Skeletal muscle tissue (tissue), 4 donors: ENCODE measurements around the gene KRT84. TPM values are rescaled to one million over a fixed set of nuclear protein-coding genes. Genes with fewer than 3 reads are reported as not detected.
A peak's percentile ranks its signal among the peaks of the same experiment; 100 is the strongest.

Experiments
- H3K27ac ChIP-seq: one replicate; pipeline ENCODE4 v1.7.0; 2013; ENCODE audit warnings: mild to moderate bottlenecking, low read depth, low read length, inconsistent platforms
- H3K27me3 ChIP-seq, 3 donors: one replicate each; pipeline ENCODE4 v1.7.0; 2013; ENCODE audit warnings: low read length in 3 of 3; ENCODE audit not compliant: control insufficient read depth in 3 of 3, insufficient read depth in 3 of 3
- H3K36me3 ChIP-seq, 3 donors: one replicate each; pipeline ENCODE4 v1.7.0; 2013; ENCODE audit warnings: low read length in 3 of 3; ENCODE audit not compliant: control insufficient read depth in 3 of 3, insufficient read depth in 3 of 3
- H3K4me1 ChIP-seq, 3 donors: one replicate each; pipeline ENCODE4 v1.7.0; 2013; ENCODE audit warnings: low read length in 3 of 3, mild to moderate bottlenecking in 3 of 3; ENCODE audit not compliant: control insufficient read depth in 3 of 3, insufficient read depth in 3 of 3
- H3K4me3 ChIP-seq, 3 donors: one replicate each; pipeline ENCODE4 v1.7.0; 2013; ENCODE audit warnings: low read length in 3 of 3
- H3K9ac ChIP-seq, 3 donors: one replicate each; pipeline ENCODE4 v1.7.0; 2013; ENCODE audit warnings: low read length in 3 of 3, mild to moderate bottlenecking in 3 of 3, moderate library complexity in 2 of 3, low read depth in 1 of 3
- H3K9me3 ChIP-seq, 3 donors: one replicate each; pipeline ENCODE4 v1.7.0; 2013; ENCODE audit warnings: low read length in 3 of 3; ENCODE audit not compliant: control insufficient read depth in 3 of 3
- total RNA-seq: library from RNA; depleted of rRNA; stranded (reverse); fragments of >200 nt; gene quantifications from one replicate; pipeline ENCODE4 v1.2.3, GENCODE V29; 2014
- donor health status: Osteomylitis.

Gene KRT84
- total RNA-seq, 1 donor from 2014 or later: not detected

GRCh38 chr12:52377266-52377665 is 8.2 kb downstream of the KRT84 start:
- H3K36me3 ChIP-seq: no peaks in the 10 kb centered on the region
- no peak overlapping the region for H3K9ac ChIP-seq
- H3K27me3 ChIP-seq: peaks cover 9 to 21% (median 9%) of the 10 kb centered on the region in 3 donors
- no peaks in the 10 kb centered on the region for H3K4me1 ChIP-seq
- H3K4me3 ChIP-seq: no peak overlapping the region
- H3K9me3 ChIP-seq: no peaks in the 10 kb centered on the region
- no peak overlapping the region for H3K27ac ChIP-seq

DNA sequence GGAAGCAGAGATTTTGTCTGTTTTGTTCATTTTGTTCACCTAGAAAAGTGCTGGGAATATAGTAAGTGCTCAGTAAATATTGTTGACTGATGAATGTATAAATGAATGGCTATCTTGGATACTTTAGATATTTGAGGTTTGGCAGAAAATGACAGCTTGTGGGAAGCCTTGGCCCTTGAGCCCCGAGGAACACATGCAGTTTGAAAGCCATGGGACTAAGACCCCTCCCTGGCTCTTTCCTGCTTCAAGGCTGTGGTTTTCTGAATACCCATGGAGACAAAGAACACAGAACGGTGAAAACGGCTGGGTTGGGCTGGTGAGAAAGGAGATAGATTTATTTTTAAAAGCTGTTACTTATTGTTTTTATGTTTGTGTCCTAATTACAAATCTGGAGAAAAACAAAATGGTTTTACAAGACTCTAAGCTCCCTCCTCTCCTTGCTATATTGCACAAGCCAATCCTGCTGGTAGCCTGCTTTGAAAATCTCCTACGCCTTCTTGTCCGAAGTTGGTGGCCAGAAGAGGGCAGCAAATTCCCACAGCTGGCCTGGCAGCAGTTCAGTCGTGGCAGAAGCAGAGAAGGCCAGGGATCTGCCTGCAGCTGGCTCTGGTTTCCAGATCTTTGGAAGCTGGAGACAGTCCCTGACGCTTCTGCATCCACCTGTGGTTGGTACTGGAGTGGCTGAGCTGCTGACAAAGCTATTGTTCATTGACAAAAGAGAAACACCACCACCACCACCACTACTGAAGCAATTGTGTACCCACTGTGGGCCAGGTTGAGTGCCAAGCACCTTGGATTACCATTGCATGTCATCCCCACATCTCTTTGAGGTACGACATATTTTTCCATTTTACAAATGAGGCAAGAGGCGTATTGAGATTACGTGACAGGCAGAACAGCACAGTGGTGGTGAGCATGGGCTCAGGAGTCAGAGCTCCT is 13.0 kb downstream of the KRT84 start:
- Histone ChIP-seq H3K36me3 (no peaks in the 10 kb centered on the region), H3K27me3 (peaks cover 0 to 14% (median 8%) of the 10 kb centered on the region in 3 donors), H3K27ac (no peak overlapping the region)

DNA sequence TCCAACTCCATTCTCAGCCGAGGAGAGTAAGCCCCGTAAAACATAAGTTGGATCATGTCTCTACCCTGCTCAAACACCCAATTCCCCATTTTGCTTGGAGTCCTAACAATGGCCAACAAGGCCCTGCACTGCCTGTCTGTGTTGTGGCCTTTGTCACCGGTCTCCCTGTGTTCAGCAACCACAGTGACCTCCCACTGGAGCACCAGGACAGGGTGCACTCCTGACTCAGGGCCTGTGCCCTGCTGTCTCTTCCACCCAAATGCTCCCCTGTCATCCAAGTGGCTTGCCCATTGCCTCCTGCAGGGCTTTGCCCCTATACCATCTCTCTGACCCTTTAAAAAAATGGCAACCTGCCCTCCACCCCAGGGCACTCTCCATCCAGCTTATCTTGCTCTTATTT is 13.7 kb downstream of the KRT84 start:
- Histone ChIP-seq H3K36me3 (no peaks in the 10 kb centered on the region), H3K27ac (peak overlapping the region; percentile 41), H3K4me1 (peaks cover 3 to 6% (median 4%) of the 10 kb centered on the region in 3 donors), H3K4me3 (no peak overlapping the region), H3K9me3 (no peaks in the 10 kb centered on the region), H3K27me3 (peaks cover 0 to 13% (median 12%) of the 10 kb centered on the region in 3 donors), H3K9ac (no peak overlapping the region)

More for the DNA sequence above, 13.0 kb downstream of the KRT84 start:
- Histone ChIP-seq H3K9me3 (no peaks in the 10 kb centered on the region), H3K4me1 (peaks cover 3 to 6% (median 4%) of the 10 kb centered on the region in 3 donors), H3K9ac (no peak overlapping the region), H3K4me3 (no peak overlapping the region)

DNA sequence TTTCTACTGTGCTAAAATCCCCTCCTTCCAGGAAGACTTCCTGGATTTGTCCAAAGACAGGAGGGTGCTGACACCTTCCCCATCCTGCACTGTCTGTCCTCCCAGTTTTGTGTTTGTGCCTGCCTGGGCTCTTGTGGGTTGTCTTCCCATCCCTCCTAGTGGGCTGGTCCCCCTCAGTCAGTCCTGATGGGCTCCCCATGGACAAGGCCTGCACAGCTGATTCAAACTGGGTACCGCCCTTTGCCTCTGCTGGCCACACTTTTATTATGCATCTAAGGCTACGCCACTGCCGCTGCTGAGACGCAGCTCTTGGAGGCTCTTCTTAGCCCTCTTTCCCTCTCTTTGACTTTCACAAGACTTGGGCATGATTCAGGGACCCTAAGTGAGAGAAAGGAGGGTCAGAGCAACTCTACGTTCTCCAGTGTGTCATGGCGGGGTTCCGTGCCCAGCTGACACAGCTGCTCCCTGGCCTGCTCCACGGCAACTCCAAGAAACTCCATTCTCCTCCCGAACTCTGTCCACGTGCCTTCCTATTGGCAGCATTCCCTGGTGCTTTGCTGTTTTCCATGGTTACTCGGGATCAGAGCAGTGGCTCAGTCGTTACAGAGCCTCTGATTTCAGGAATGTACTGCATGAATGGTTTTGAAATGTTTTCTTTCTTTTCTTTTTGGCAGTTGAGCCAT is 14.4 kb downstream of the KRT84 start:
- Histone ChIP-seq H3K4me3 (no peak overlapping the region), H3K9me3 (no peaks in the 10 kb centered on the region), H3K4me1 (peaks cover 3 to 6% (median 4%) of the 10 kb centered on the region in 3 donors), H3K27ac (peak overlapping the region; percentile 41), H3K9ac (no peak overlapping the region), H3K27me3 (peaks cover 0 to 13% (median 11%) of the 10 kb centered on the region in 3 donors), H3K36me3 (no peaks in the 10 kb centered on the region)

DNA sequence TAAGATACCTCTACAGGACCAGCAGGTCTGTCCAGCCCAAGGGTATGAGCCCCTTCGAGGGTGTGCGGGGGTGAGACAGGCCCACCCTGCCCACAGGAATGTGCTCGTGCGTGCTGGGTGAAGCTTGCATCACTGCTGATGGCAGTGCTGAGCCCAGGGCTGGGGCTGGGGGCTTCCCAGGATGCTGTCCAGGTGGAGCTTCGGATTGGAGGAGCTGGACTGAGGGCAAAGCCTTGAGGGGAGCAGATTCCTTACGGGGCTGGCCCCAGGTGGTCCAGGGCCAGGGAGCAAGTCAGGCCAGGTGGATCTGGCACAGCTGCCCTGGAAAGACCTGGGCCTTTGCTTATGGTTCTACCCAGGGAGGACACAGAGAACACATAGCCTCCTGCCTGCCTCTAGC is 15.6 kb downstream of the KRT84 start:
- H3K9ac ChIP-seq: no peak overlapping the region
- H3K36me3 ChIP-seq: no peaks in the 10 kb centered on the region
- H3K27me3 ChIP-seq: peaks cover 0 to 21% (median 12%) of the 10 kb centered on the region in 3 donors
- H3K4me3 ChIP-seq: no peak overlapping the region
- H3K9me3 ChIP-seq: no peaks in the 10 kb centered on the region
- H3K27ac ChIP-seq: no peak overlapping the region
- peaks cover 3 to 6% (median 4%) of the 10 kb centered on the region in 3 donors for H3K4me1 ChIP-seq

- no peak overlapping the region for H3K27ac ChIP-seq
- H3K4me1 ChIP-seq: peaks cover 3 to 6% (median 4%) of the 10 kb centered on the region in 3 donors
- H3K9ac ChIP-seq: no peak overlapping the region
- H3K27me3 ChIP-seq: peaks cover 3 to 24% (median 15%) of the 10 kb centered on the region in 3 donors
- no peaks in the 10 kb centered on the region for H3K9me3 ChIP-seq
- H3K36me3 ChIP-seq: no peaks in the 10 kb centered on the region
- no peak overlapping the region for H3K4me3 ChIP-seq
These were observed 16.2 kb downstream of the KRT84 start for GRCh38 chr12:52369211-52369610.

DNA sequence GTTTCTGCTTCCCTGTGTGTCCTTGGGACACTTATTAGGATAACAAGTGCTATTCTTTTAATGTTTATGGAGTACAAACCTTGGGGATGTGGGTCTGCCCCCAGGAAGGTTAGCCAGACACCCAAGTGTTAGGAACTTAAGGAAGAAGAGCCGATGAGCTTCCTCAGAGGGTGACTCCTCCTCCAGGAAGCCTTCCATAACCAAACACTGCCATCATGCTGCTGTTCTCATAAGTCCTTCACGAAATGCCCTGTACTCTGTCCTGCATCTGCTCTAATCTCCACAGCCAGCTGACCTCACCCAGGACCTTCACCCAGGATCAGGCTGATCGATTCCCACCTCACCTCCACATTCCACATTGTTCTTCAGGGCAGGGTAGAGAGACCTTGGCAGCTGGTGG is 16.9 kb downstream of the KRT84 start:
- no peak overlapping the region for H3K27ac ChIP-seq
- no peaks in the 10 kb centered on the region for H3K36me3 ChIP-seq
- H3K4me1 ChIP-seq: peaks cover 3 to 6% (median 4%) of the 10 kb centered on the region in 3 donors
- H3K4me3 ChIP-seq: no peak overlapping the region
- no peak overlapping the region for H3K9ac ChIP-seq
- H3K9me3 ChIP-seq: no peaks in the 10 kb centered on the region
- H3K27me3 ChIP-seq: peaks cover 3 to 30% (median 16%) of the 10 kb centered on the region in 3 donors

DNA sequence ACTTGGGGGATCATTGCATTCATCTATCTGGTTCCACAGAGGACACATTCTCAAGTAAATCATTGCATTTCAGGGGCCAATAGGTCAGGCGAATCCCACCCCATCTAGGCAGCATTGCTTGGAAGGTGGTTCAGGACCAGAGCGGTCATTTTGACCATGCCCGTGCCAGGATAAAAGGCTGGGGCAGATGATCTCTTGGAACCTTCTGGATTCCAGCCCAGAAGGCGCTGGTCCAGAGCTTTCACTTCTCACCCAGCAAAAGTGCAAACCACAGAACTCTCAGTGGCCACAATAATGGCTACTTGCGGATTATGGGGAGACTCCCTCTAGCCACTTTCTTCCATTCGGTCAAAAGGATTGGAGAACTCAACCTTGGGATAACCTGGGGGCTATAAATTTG is 17.6 kb downstream of the KRT84 start:
- Histone ChIP-seq H3K9ac (no peak overlapping the region), H3K27me3 (peaks cover 3 to 33% (median 22%) of the 10 kb centered on the region in 3 donors), H3K4me3 (no peak overlapping the region), H3K27ac (no peak overlapping the region), H3K4me1 (peaks cover 3 to 6% (median 4%) of the 10 kb centered on the region in 3 donors), H3K9me3 (no peaks in the 10 kb centered on the region), H3K36me3 (no peaks in the 10 kb centered on the region)

- H3K27me3 ChIP-seq: peaks cover 3 to 33% (median 22%) of the 10 kb centered on the region in 3 donors
- no peak within 1 kb of the TSS for H3K27ac ChIP-seq
- H3K4me1 ChIP-seq: peaks cover 3 to 6% (median 3%) of the 10 kb centered on the region in 3 donors
- no peaks in the 10 kb centered on the region for H3K9me3 ChIP-seq
- H3K36me3 ChIP-seq: no peaks in the 10 kb centered on the region
- no peak within 1 kb of the TSS for H3K9ac ChIP-seq
- no peak within 1 kb of the TSS for H3K4me3 ChIP-seq
These were observed 18.5 kb downstream of the KRT84 start, which contains the start of gene KRT85 for GRCh38 chr12:52366738-52367485. Gene KRT85, minus strand, starts transcription at chr12:52367481. Its CDS starts 76 bp downstream, at chr12:52367405.
